T-helper 1 cell treated with Interleukin-12 subunit alpha and Interleukin-12 subunit beta and Interleukin-4 antibody, amounts not matched to agents 30 μg/mL and 1 μg/mL, for 36 hours (primary cell): ENCODE results near the gene ZNF514.
"Not testable (repeated sequence)": the region's sequence is repeated elsewhere in the genome, so short reads cannot be mapped to it uniquely, and the experiment has no call there.

ENCODE experiments used
- H3K27ac Mint-ChIP-seq: one replicate; pipeline ENCODE4 v1.8.0; 2021; ENCODE audit warnings: mild to moderate bottlenecking, mixed read lengths
- H3K27me3 Mint-ChIP-seq: one replicate; pipeline ENCODE4 v1.8.0; 2021; ENCODE audit warnings: low read depth, mixed read lengths
- H3K36me3 Mint-ChIP-seq: one replicate; pipeline ENCODE4 v1.8.0; 2021; ENCODE audit warnings: low read depth, mixed read lengths
- H3K4me1 Mint-ChIP-seq: one replicate; pipeline ENCODE4 v1.8.0; 2021; ENCODE audit warnings: low read depth, mixed read lengths
- H3K4me3 Mint-ChIP-seq: one replicate; pipeline ENCODE4 v1.8.0; 2021; ENCODE audit warnings: mild to moderate bottlenecking, moderate library complexity, mixed read lengths
- H3K9me3 Mint-ChIP-seq: one replicate; pipeline ENCODE4 v1.8.0; 2021; ENCODE audit warnings: mixed read lengths

Gene ZNF514

DNA sequence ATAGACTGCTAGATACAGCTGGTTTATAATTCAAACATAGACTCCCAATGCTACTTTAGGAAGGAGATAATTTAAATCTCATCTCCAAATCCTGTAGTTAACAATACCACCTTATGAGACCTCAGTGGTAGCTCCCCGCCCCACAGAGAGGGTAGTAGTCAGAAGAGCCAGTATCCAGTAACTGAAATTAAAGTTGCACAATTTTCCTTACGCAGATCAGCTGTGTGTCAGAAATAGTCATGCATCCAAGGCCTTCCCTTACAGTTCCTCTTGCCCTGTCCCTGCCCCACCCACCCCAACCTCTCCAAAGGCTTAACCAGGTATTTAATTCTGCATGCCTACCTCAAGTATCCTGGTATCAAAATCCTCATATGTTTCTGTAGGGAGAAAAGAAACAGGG lies 53.6 kb downstream of the ZNF514 start:
- Mint-ChIP-seq H3K27me3 (no peaks in the 10 kb centered on the region), H3K4me3 (no peak overlapping the region), H3K9me3 (no peaks in the 10 kb centered on the region), H3K27ac (no peak overlapping the region), H3K36me3 (peaks cover 52% of the 10 kb centered on the region), H3K4me1 (no peaks in the 10 kb centered on the region)

DNA sequence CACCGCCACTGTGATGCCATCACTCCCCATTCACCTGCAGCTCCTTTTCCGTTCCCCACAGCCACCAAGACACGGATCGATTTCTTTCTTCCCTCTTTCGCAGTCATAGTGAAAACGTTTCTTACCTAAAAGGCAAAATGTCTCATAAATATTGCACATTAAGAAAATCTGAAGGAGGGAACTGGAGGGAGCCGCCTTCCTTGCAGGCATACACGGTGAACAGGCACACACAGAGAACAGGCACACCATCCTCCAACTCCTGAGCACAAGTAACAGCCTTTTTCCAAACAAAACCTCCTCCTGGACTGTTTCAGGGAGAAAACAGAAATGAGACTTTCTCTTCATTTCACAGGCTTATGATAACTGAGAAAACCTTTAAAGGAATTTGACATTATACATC lies 55.0 kb downstream of the ZNF514 start:
- no peaks in the 10 kb centered on the region for H3K27me3 Mint-ChIP-seq
- no peak overlapping the region for H3K27ac Mint-ChIP-seq
- H3K36me3 Mint-ChIP-seq = peaks cover 55% of the 10 kb centered on the region
- H3K9me3 Mint-ChIP-seq = no peaks in the 10 kb centered on the region
- H3K4me1 Mint-ChIP-seq = no peaks in the 10 kb centered on the region
- no peak overlapping the region for H3K4me3 Mint-ChIP-seq

DNA sequence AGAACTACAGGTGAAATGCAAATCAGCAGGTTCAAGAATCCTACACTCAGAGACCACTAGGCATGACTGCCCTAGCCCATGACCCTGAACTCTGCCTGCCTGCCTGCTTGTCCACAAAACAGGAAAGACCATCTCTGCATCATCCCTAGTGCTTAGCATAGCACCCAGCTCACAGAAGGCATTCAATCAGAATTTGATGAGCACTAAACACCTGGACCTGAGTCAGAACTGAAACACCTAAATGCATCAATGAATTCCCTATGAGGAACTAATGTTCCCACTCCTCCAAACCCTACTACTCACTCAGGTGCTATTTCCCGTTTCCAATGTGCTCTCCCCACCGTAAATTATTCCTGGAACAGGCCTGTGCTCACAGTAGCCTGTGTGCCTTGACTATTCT lies 59.7 kb downstream of the ZNF514 start:
- H3K36me3 Mint-ChIP-seq = peaks cover 62% of the 10 kb centered on the region
- no peak overlapping the region for H3K4me3 Mint-ChIP-seq
- no peaks in the 10 kb centered on the region for H3K27me3 Mint-ChIP-seq
- H3K4me1 Mint-ChIP-seq = peaks cover 12% of the 10 kb centered on the region
- H3K9me3 Mint-ChIP-seq = peaks cover 4% of the 10 kb centered on the region
- H3K27ac Mint-ChIP-seq = no peak overlapping the region

GRCh38 chr2:95098273-95098672 lies 61.4 kb downstream of the ZNF514 start:
- H3K27ac Mint-ChIP-seq, H3K4me3 Mint-ChIP-seq, H3K9me3 Mint-ChIP-seq, H3K27me3 Mint-ChIP-seq: not testable (repeated sequence)
- Mint-ChIP-seq H3K36me3 (peaks cover 65% of the 10 kb centered on the region), H3K4me1 (peaks cover 16% of the 10 kb centered on the region)
